H1 (cell line): ENCODE measurements around the gene VN1R5. TPM values are rescaled to one million over a fixed set of nuclear protein-coding genes. Genes with fewer than 3 reads are reported as not detected.

ENCODE experiments used
- CTCF ChIA-PET: fragments of 300-600 bp; sonication (Branson Sonifier 250); formaldehyde crosslinking; loops from one replicate; lab custom pipeline; 2021; ENCODE audit not compliant: partially characterized antibody; lab: Charles Lee
- POLR2A ChIA-PET: fragments of 300-600 bp; sonication (Branson Sonifier 250); formaldehyde crosslinking; loops from one replicate; lab custom pipeline; 2021; ENCODE audit warnings: inconsistent platforms; ENCODE audit not compliant: partially characterized antibody; lab: Charles Lee
- DNase-seq, 2 experiments: peaks; one replicate each; pipeline versions ENCODE4 v3.0.0 to v3.0.0-alpha.2; 2010 to 2022; ENCODE audit warnings: low spot score in 2 of 2, low read depth in 1 of 2, mixed read lengths in 1 of 2
- FAIRE-seq: peaks from 2 replicates; lab custom pipeline; 2011; peaks lifted over from hg19 to GRCh38; lab: Jason Lieb, UNC
- H2AFZ ChIP-seq: 2 replicates; pipeline ENCODE4 v1.8.1; 2012; ENCODE audit warnings: low read length, inconsistent platforms
- H2AK5ac ChIP-seq: 2 replicates; pipeline ENCODE4 v1.6.1; 2013; ENCODE audit warnings: low read depth, low read length
- H2BK120ac ChIP-seq: replicated peaks from 2 replicates; pipeline ENCODE3; 2013; ENCODE audit warnings: low read depth, low read length, inconsistent platforms
- H2BK12ac ChIP-seq: 2 replicates; pipeline ENCODE4 v1.6.1; 2013; ENCODE audit warnings: low read depth, low read length
- H2BK15ac ChIP-seq: 2 replicates; pipeline ENCODE4 v1.6.1; 2013; ENCODE audit warnings: low read length
- H2BK20ac ChIP-seq: 2 replicates; pipeline ENCODE4 v1.6.1; 2013; ENCODE audit warnings: low read length
- H2BK5ac ChIP-seq: 2 replicates; pipeline ENCODE4 v1.6.1; 2013; ENCODE audit warnings: low read depth, low read length
- H3K14ac ChIP-seq: 2 replicates; pipeline ENCODE4 v1.6.1; 2013; ENCODE audit warnings: inconsistent platforms; ENCODE audit not compliant: insufficient read length
- H3K18ac ChIP-seq: 2 replicates; pipeline ENCODE4 v1.6.1; 2013; ENCODE audit warnings: low read length; ENCODE audit errors: extremely low read depth
- H3K23ac ChIP-seq: 2 replicates; pipeline ENCODE4 v1.6.1; 2013; ENCODE audit warnings: inconsistent platforms; ENCODE audit not compliant: insufficient read length
- H3K23me2 ChIP-seq: 2 replicates; pipeline ENCODE4 v1.6.1; 2013; ENCODE audit warnings: low read depth, low read length
- H3K27ac ChIP-seq: 2 replicates; pipeline ENCODE4 v1.6.1; 2011; ENCODE audit warnings: low read depth, low read length, inconsistent platforms
- H3K27me3 ChIP-seq, 4 experiments: replicated peaks in 1 of 4; 1 replicate in 1 of 4; 2 replicates in 3 of 4; pipeline versions ENCODE4 v1.6.1 to v1.8.1; 2011 to 2013; ENCODE audit warnings: low read length in 3 of 4, mild to moderate bottlenecking in 3 of 4, inconsistent platforms in 2 of 4, mixed read lengths in 2 of 4, moderate library complexity in 1 of 4; ENCODE audit not compliant: control insufficient read depth in 3 of 4, insufficient read depth in 3 of 4; ENCODE audit errors: extremely low read depth in 1 of 4
- H3K36me3 ChIP-seq, 4 experiments: 2 replicates each; pipeline versions ENCODE4 v1.6.1 to v1.8.1; 2011 to 2013; ENCODE audit warnings: mild to moderate bottlenecking in 4 of 4, low read length in 3 of 4, moderate library complexity in 2 of 4, control low read depth in 1 of 4, inconsistent platforms in 1 of 4; ENCODE audit not compliant: insufficient read depth in 4 of 4, control insufficient read depth in 2 of 4
- H3K4ac ChIP-seq: replicated peaks from 2 replicates; pipeline ENCODE3; 2013; ENCODE audit warnings: low read length, low read depth, mixed read lengths, inconsistent platforms; ENCODE audit not compliant: insufficient read length
- H3K4me1 ChIP-seq, 4 experiments: replicated peaks in 1 of 4; 1 replicate in 1 of 4; 2 replicates in 3 of 4; pipeline versions ENCODE4 v1.6.1 to v1.8.1; 2011 to 2013; ENCODE audit warnings: low read length in 3 of 4, inconsistent platforms in 2 of 4, mixed read lengths in 1 of 4; ENCODE audit not compliant: insufficient read depth in 4 of 4, control insufficient read depth in 3 of 4
- H3K4me2 ChIP-seq, 2 experiments: 2 replicates each; pipeline versions ENCODE4 v1.6.1 to v1.8.1; 2011 to 2013; ENCODE audit warnings: low read depth in 2 of 2, low read length in 2 of 2, control low read depth in 1 of 2, inconsistent platforms in 1 of 2, mild to moderate bottlenecking in 1 of 2; ENCODE audit not compliant: insufficient read depth in 1 of 2
- H3K4me3 ChIP-seq, 4 experiments: fragments of 200-600, 300-600 bp in 1 of 4; sonication (generic), shearing (Covaris generic), sonication (Bioruptor Twin) in 1 of 4; 2 replicates each; pipeline versions ENCODE4 v1.5.1 to v1.8.1; 2011 to 2016; ENCODE audit warnings: low read length in 4 of 4, low read depth in 3 of 4, control low read depth in 2 of 4, inconsistent platforms in 2 of 4, mild to moderate bottlenecking in 2 of 4, mixed read lengths in 1 of 4, moderate library complexity in 1 of 4; ENCODE audit not compliant: insufficient read depth in 2 of 4; ENCODE audit errors: extremely low read depth in 1 of 4
- H3K56ac ChIP-seq: replicated peaks from 2 replicates; pipeline ENCODE3; 2013; ENCODE audit warnings: low read depth, mild to moderate bottlenecking, mixed read lengths, low read length, inconsistent platforms; ENCODE audit not compliant: insufficient read length
- H3K79me1 ChIP-seq: 2 replicates; pipeline ENCODE4 v1.6.1; 2013; ENCODE audit warnings: low read depth, low read length, control low read depth
- H3K79me2 ChIP-seq, 2 experiments: 2 replicates each; pipeline versions ENCODE4 v1.6.1 to v1.8.1; 2012 to 2013; ENCODE audit warnings: low read length in 2 of 2, mild to moderate bottlenecking in 2 of 2, inconsistent platforms in 1 of 2; ENCODE audit not compliant: insufficient read depth in 2 of 2, control insufficient read depth in 1 of 2
- H3K9ac ChIP-seq, 4 experiments: replicated peaks in 1 of 4; 1 replicate in 1 of 4; 2 replicates in 3 of 4; pipeline versions ENCODE4 v1.6.1 to v1.8.1; 2011 to 2013; ENCODE audit warnings: low read depth in 3 of 4, low read length in 3 of 4, control low read depth in 2 of 4, mild to moderate bottlenecking in 2 of 4, moderate library complexity in 2 of 4, inconsistent platforms in 1 of 4; ENCODE audit errors: extremely low read depth in 1 of 4
- H3K9me3 ChIP-seq, 2 experiments: 2 replicates each; pipeline versions ENCODE4 v1.6.1 to v1.8.1; 2012 to 2013; ENCODE audit warnings: mild to moderate bottlenecking in 2 of 2, moderate library complexity in 2 of 2, control low read depth in 1 of 2, inconsistent platforms in 1 of 2, low read depth in 1 of 2, low read length in 1 of 2, mixed read lengths in 1 of 2; ENCODE audit not compliant: insufficient read depth in 2 of 2
- H4K20me1 ChIP-seq, 2 experiments: replicated peaks in 1 of 2; 2 replicates each; pipeline versions ENCODE3 to v1.8.1; 2011 to 2013; ENCODE audit warnings: inconsistent platforms in 2 of 2, low read length in 2 of 2, mild to moderate bottlenecking in 1 of 2; ENCODE audit not compliant: insufficient read depth in 2 of 2, control insufficient read depth in 1 of 2
- H4K5ac ChIP-seq: 2 replicates; pipeline ENCODE4 v1.6.1; 2013; ENCODE audit warnings: low read length, low read depth, mixed read lengths, inconsistent platforms; ENCODE audit not compliant: insufficient read length
- H4K8ac ChIP-seq: 2 replicates; pipeline ENCODE4 v1.8.0; 2013; ENCODE audit warnings: mild to moderate bottlenecking, moderate library complexity, low read length, inconsistent platforms; ENCODE audit not compliant: insufficient read depth; ENCODE audit errors: extremely low read depth
- H4K91ac ChIP-seq: replicated peaks from 2 replicates; pipeline ENCODE3; 2013; ENCODE audit warnings: low read length, mixed read lengths, inconsistent platforms; ENCODE audit not compliant: insufficient read length
- ATF3 ChIP-seq: IDR thresholded peaks from 2 replicates; pipeline ENCODE4 v1.6.1; 2011; ENCODE audit warnings: low read depth, mild to moderate bottlenecking, low read length; ENCODE audit not compliant: insufficient read depth
- CBX5 ChIP-seq: fragments of 300-800, 300-1000 bp; sonication (generic); IDR thresholded peaks from 2 replicates; pipeline ENCODE4 v1.7.1; 2016; ENCODE audit warnings: antibody characterized with exemption, low read length, low read depth
- E2F6 ChIP-seq: IDR thresholded peaks from 2 replicates; pipeline ENCODE4 v1.6.1; 2012; ENCODE audit warnings: inconsistent platforms
- EGR1 ChIP-seq: IDR thresholded peaks from 2 replicates; pipeline ENCODE4 v1.6.1; 2011; ENCODE audit warnings: low read depth, low read length, borderline replicate concordance
- EP300 ChIP-seq, 2 experiments: IDR thresholded peaks; 1 replicate in 1 of 2; 2 replicates in 1 of 2; pipeline ENCODE4 v1.6.1; 2011 to 2012; ENCODE audit warnings: low read depth in 2 of 2, low read length in 2 of 2, mild to moderate bottlenecking in 2 of 2, borderline replicate concordance in 1 of 2, inconsistent platforms in 1 of 2, moderate library complexity in 1 of 2
- GABPA ChIP-seq: IDR thresholded peaks from 2 replicates; pipeline ENCODE4 v1.6.1; 2011; ENCODE audit warnings: mild to moderate bottlenecking, low read length, moderate library complexity, borderline replicate concordance; ENCODE audit not compliant: insufficient read depth
- HDAC2 ChIP-seq, 2 experiments: fragments of 300-600 bp in 1 of 2; sonication (generic) in 1 of 2; IDR thresholded peaks; 2 replicates each; pipeline ENCODE4 v1.6.1; 2011 to 2012; ENCODE audit warnings: low read depth in 2 of 2, low read length in 2 of 2, mild to moderate bottlenecking in 2 of 2, moderate library complexity in 2 of 2, borderline replicate concordance in 1 of 2, inconsistent platforms in 1 of 2
- HDAC6 ChIP-seq: IDR thresholded peaks from one replicate; pipeline ENCODE4 v1.7.1; 2012; ENCODE audit warnings: low read depth, mild to moderate bottlenecking, inconsistent platforms, low read length, moderate library complexity
- KDM4A ChIP-seq: IDR thresholded peaks from one replicate; pipeline ENCODE4 v1.7.1; 2012; ENCODE audit warnings: low read depth, mild to moderate bottlenecking, moderate library complexity, low read length, inconsistent platforms; ENCODE audit not compliant: severe bottlenecking
- PHF8 ChIP-seq: fragments of 200-600 bp; sonication (generic); conservative IDR thresholded peaks from 2 replicates; pipeline ENCODE4 v1.7.1; 2012; ENCODE audit warnings: low read depth, mild to moderate bottlenecking, inconsistent platforms, low read length, moderate library complexity
- SAP30 ChIP-seq: fragments of 300-600 bp; sonication (generic); IDR thresholded peaks from 2 replicates; pipeline ENCODE4 v1.7.1; 2012; ENCODE audit warnings: low read length, moderate library complexity, mild to moderate bottlenecking, inconsistent platforms; ENCODE audit not compliant: insufficient read depth, insufficient replicate concordance
- SIX5 ChIP-seq: IDR thresholded peaks from 2 replicates; pipeline ENCODE4 v1.6.1; 2011; ENCODE audit warnings: mild to moderate bottlenecking, low read depth, low read length
- WGBS, 2 experiments: shearing (Covaris generic) in 1 of 2; methylation state at CpG; one replicate each; pipeline versions ENCODE4 v1.1.6 to v1.1.7; 2013 to 2015; ENCODE audit warnings: low lambda C conversion rate in 2 of 2, mixed read lengths in 2 of 2, inconsistent platforms in 1 of 2, low coverage in 1 of 2, missing lambda C conversion rate in 1 of 2; ENCODE audit not compliant: insufficient replicate concordance in 2 of 2, insufficient coverage in 1 of 2, insufficient read length in 1 of 2; ENCODE audit errors: extremely low coverage in 1 of 2, missing lambda C conversion rate in 1 of 2; 5-methylcytosine and 5-hydroxymethylcytosine counted together
- polyA plus RNA-seq, 7 experiments: library from polyadenylated mRNA; depleted of rRNA in 3 of 7; stranded (reverse) in 5 of 7; unstranded in 2 of 7; fragments of >200 nt in 5 of 7; fragments of 200-250 nt in 2 of 7; gene quantifications; 1 replicate in 5 of 7; 2 replicates in 1 of 7; 4 replicates in 1 of 7; pipeline versions ENCODE4 v1.2.1 to v1.2.3, GENCODE V29; 2011 to 2013; ENCODE audit warnings: missing spikeins in 2 of 7, mixed read lengths in 2 of 7
- total RNA-seq: library from RNA; stranded (reverse); fragmentation: NEBNext Ultra II Directional; extraction: Animal tissue kit (Norgen Biotek cat#: 25700); gene quantifications from 2 replicates; pipeline ENCODE4 v1.2.1, GENCODE V29; 2021

The VN1R5 gene
- total and polyA plus RNA-seq, 2 of the 8 experiments (the other 6 are each of a cell fraction or from before 2014, with no cell fraction given): not detected

- no peak overlapping the region for H3K4me2 ChIP-seq
- H3K4ac ChIP-seq: no peak overlapping the region
- H3K4me3 ChIP-seq: no peak overlapping the region
- no peak overlapping the region for H4K91ac ChIP-seq
- H4K8ac ChIP-seq: no peak overlapping the region
- no peak overlapping the region for H2BK12ac ChIP-seq
- H2BK20ac ChIP-seq: no peak overlapping the region
- H3K36me3 ChIP-seq: no peaks in the 10 kb centered on the region
- no peak overlapping the region for H2AK5ac ChIP-seq
- no peak overlapping the region for H2BK5ac ChIP-seq
- DNase-seq (no peak), FAIRE-seq (no peak)
- peaks cover 3 to 32% of the 10 kb centered on the region in 2 experiments; a peak in 3 of 4 replicates for H3K79me2 ChIP-seq
- no peak overlapping the region for H2AFZ ChIP-seq
- H3K23ac ChIP-seq: no peak overlapping the region
- no peak overlapping the region for H2BK120ac ChIP-seq
- no peak overlapping the region for H3K14ac ChIP-seq
- no peaks in the 10 kb centered on the region for H3K27me3 ChIP-seq
- whole genome bisulfite sequencing, 2 experiments: 84% methylated on average over 5 of the region's 5 CpGs; no CpG with 5 or more reads in 1 of the 2 experiments
- H2BK15ac ChIP-seq: no peak overlapping the region
- no peak overlapping the region for H3K9ac ChIP-seq
- no peak overlapping the region for H3K18ac ChIP-seq
- ChIA-PET POLR2A (no interaction called here), CTCF (interaction anchor here (2.0 to 2.1 kb wide), 2 partner anchors 29 to 93 kb away, joined by 4 to 5 read pairs; no protein-coding TSS in a partner anchor)
- no peaks in the 10 kb centered on the region for H3K9me3 ChIP-seq
- H3K27ac ChIP-seq: no peak overlapping the region
- H4K5ac ChIP-seq: no peak overlapping the region
- no peak overlapping the region for H3K56ac ChIP-seq
- H3K23me2 ChIP-seq: no peaks in the 10 kb centered on the region
- peaks cover 3% of the 10 kb centered on the region for H3K79me1 ChIP-seq
- peaks cover 0 to 2% of the 10 kb centered on the region in 2 experiments for H4K20me1 ChIP-seq
- H3K4me1 ChIP-seq: peaks cover 2 to 6% (median 4%) of the 10 kb centered on the region in 4 experiments; a peak in 4 of 7 replicates
- TF ChIP-seq EGR1: no peak
- TF ChIP-seq E2F6: no peak
- TF ChIP-seq CBX5: no peak
- TF ChIP-seq SIX5: no peak
- no peak for TF ChIP-seq ATF3
- TF ChIP-seq EP300 (IDR thresholded peaks at IDR 0.05; ENCODE audit: borderline replicate concordance in 1 of 2, low read depth in 2 of 2, low read length in 2 of 2): no peak
- no peak for TF ChIP-seq HDAC2 (IDR thresholded peaks at IDR 0.05; ENCODE audit: borderline replicate concordance in 1 of 2, low read depth in 2 of 2, low read length in 2 of 2)
- no peak for TF ChIP-seq GABPA
- TF ChIP-seq HDAC6: no peak
- TF ChIP-seq SAP30: no peak
- no peak for TF ChIP-seq KDM4A
- no peak for TF ChIP-seq PHF8
Measured at GRCh38 chr1:247212012-247212411, 43.9 kb upstream of the VN1R5 start.
